ENCODE measurements around the gene DAO.

- TF ChIP-seq CTCF (conservative IDR thresholded peaks at IDR 0.05; ENCODE audit: low read length): peak; percentile 83
- TF ChIP-seq EZH2phosphoT487 (IDR thresholded peaks at IDR 0.05; ENCODE audit: borderline replicate concordance): no peak
These were observed 4.5 kb downstream of the DAO start for GRCh38 chr12:108884116-108885012.

Data from Loucy (cell line).